Measurements from ENCODE around the gene RALGPS1. TPM values are rescaled to one million over a fixed set of nuclear protein-coding genes. Genes with fewer than 3 reads are reported as not detected.

The RALGPS1 gene
- polyA plus RNA-seq, 2 of the 4 experiments (the other 2 are of a cell fraction), result 5.0 to 7.9 TPM

DNA sequence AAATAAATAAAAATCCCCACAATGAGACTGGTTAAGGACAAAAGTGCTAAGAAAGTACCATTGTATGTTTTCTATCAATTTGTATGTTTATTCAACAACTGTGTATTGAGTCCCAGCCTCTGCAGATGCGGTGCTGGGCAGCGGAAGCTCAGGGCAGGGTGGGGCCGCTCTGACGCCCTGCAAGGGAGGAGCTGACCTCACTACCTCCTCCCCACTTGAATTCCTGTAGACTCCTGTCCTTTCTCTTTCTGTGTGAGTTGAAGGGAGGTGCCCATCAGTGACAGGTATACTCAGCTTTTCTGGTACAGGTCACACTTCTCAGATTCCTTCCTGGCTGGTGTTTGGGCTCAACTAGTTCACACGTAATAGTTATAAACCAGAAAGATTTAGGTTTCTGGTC is 180.8 kb downstream of the RALGPS1 start:
- H3K4me2 ChIP-seq, result no peak overlapping the region
- no peak overlapping the region for H3K4me3 ChIP-seq
- H3K9me3 ChIP-seq, result no peaks in the 10 kb centered on the region
- ATAC-seq, result no peak
- CTCF ChIA-PET, result interaction anchor here (1.2 kb wide), 1 partner anchor 8 kb away, joined by 3 read pairs; no protein-coding TSS in a partner anchor
- POLR2A ChIA-PET, result no interaction called here
- no peak for DNase-seq (ENCODE audit: low read depth in 1 of 2, low spot score in 1 of 2)
- H3K27ac ChIP-seq, result no peak overlapping the region
- no peak for TF ChIP-seq JUNB (IDR thresholded peaks at IDR 0.05)
- TF ChIP-seq HOXB5 (CRISPR knock-in tag; IDR thresholded peaks at IDR 0.05), result no peak
- no peak for TF ChIP-seq EP300 (IDR thresholded peaks at IDR 0.05)
- no peak for TF ChIP-seq FOSB (CRISPR knock-in tag; IDR thresholded peaks at IDR 0.05)
- no peak for TF ChIP-seq MAFK (IDR thresholded peaks at IDR 0.05; ENCODE audit: partially characterized antibody)
- TF ChIP-seq PHF8 (IDR thresholded peaks at IDR 0.05; ENCODE audit: borderline replicate concordance, low read depth), result no peak
- no peak for TF ChIP-seq JUN (IDR thresholded peaks at IDR 0.05)
- TF ChIP-seq, protein P1, sequence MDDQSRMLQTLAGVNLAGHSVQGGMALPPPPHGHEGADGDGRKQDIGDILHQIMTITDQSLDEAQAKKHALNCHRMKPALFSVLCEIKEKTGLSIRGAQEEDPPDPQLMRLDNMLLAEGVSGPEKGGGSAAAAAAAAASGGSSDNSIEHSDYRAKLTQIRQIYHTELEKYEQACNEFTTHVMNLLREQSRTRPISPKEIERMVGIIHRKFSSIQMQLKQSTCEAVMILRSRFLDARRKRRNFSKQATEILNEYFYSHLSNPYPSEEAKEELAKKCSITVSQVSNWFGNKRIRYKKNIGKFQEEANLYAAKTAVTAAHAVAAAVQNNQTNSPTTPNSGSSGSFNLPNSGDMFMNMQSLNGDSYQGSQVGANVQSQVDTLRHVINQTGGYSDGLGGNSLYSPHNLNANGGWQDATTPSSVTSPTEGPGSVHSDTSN (IDR thresholded peaks at IDR 0.05), result no peak
- TF ChIP-seq, protein P2, sequence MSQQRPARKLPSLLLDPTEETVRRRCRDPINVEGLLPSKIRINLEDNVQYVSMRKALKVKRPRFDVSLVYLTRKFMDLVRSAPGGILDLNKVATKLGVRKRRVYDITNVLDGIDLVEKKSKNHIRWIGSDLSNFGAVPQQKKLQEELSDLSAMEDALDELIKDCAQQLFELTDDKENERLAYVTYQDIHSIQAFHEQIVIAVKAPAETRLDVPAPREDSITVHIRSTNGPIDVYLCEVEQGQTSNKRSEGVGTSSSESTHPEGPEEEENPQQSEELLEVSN (IDR thresholded peaks at IDR 0.05; ENCODE audit: borderline replicate concordance, low read depth), result no peak
- TF ChIP-seq MYC (IDR thresholded peaks at IDR 0.05; ENCODE audit: borderline replicate concordance, low read length), result no peak
- TF ChIP-seq RAD21 (conservative IDR thresholded peaks at IDR 0.05 in 1 of 2, IDR thresholded peaks at IDR 0.05 in 1 of 2), result no peak
- TF ChIP-seq, protein P3, sequence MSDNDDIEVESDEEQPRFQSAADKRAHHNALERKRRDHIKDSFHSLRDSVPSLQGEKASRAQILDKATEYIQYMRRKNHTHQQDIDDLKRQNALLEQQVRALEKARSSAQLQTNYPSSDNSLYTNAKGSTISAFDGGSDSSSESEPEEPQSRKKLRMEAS (IDR thresholded peaks at IDR 0.05), result no peak
- no peaks in the 10 kb centered on the region for H3K4me1 ChIP-seq
- 95% methylated on average over 5 of the region's 5 CpGs for WGBS (ENCODE audit: missing lambda C conversion rate)
- FAIRE-seq, result no peak

DNA sequence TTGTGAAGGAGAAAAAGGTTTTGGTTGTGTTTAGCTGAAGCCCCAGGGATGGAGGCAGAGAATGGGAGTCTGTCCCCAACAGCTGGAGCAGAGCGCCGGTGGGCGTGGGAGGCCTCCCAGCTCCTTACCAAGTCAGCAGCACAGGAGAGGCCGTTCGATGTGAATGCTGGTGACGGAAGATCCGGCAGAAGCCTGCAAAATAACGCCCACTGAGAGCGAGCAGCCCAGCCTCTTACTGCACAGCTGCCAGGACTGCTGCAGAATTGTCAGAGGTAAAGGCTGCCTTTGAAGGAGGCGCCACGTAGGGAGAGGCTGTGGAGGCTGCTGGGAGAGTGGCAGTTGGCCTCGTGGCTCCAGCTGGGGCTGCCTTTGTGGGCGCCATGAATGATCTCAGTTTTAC is 181.6 kb downstream of the RALGPS1 start:
- FAIRE-seq (no peak), ATAC-seq (no peak), DNase-seq (ENCODE audit: low read depth in 1 of 2, low spot score in 1 of 2) (no peak)
- Histone ChIP-seq H3K9me3 (no peaks in the 10 kb centered on the region), H3K27ac (no peak overlapping the region), H3K4me3 (no peak overlapping the region), H3K4me1 (no peaks in the 10 kb centered on the region), H3K4me2 (no peak overlapping the region)
- TF ChIP-seq, protein P1 (IDR thresholded peaks at IDR 0.05), result no peak
- TF ChIP-seq FOSL2 (IDR thresholded peaks at IDR 0.05) (no peak), FOSL2 (CRISPR knock-in tag; IDR thresholded peaks at IDR 0.05) (no peak), NR3C1 (IDR thresholded peaks at IDR 0.05) (no peak), NPAS2 (CRISPR knock-in tag; IDR thresholded peaks at IDR 0.05; ENCODE audit: borderline replicate concordance) (no peak), HEYL (CRISPR knock-in tag; IDR thresholded peaks at IDR 0.05) (no peak), ZNF302 (CRISPR knock-in tag; IDR thresholded peaks at IDR 0.05) (no peak), MAFK (IDR thresholded peaks at IDR 0.05; ENCODE audit: partially characterized antibody) (no peak), SREBF2 (IDR thresholded peaks at IDR 0.05) (no peak)
- TF ChIP-seq, protein P4, sequence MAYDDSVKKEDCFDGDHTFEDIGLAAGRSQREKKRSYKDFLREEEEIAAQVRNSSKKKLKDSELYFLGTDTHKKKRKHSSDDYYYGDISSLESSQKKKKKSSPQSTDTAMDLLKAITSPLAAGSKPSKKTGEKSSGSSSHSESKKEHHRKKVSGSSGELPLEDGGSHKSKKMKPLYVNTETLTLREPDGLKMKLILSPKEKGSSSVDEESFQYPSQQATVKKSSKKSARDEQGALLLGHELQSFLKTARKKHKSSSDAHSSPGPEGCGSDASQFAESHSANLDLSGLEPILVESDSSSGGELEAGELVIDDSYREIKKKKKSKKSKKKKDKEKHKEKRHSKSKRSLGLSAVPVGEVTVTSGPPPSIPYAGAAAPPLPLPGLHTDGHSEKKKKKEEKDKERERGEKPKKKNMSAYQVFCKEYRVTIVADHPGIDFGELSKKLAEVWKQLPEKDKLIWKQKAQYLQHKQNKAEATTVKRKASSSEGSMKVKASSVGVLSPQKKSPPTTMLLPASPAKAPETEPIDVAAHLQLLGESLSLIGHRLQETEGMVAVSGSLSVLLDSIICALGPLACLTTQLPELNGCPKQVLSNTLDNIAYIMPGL (CRISPR knock-in tag; IDR thresholded peaks at IDR 0.05; ENCODE audit: borderline replicate concordance), result no peak
- TF ChIP-seq, protein P5, sequence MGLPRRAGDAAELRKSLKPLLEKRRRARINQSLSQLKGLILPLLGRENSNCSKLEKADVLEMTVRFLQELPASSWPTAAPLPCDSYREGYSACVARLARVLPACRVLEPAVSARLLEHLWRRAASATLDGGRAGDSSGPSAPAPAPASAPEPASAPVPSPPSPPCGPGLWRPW (IDR thresholded peaks at IDR 0.05), result no peak
- 86% methylated on average over 13 of the region's 13 CpGs for WGBS (ENCODE audit: missing lambda C conversion rate)
- ChIA-PET CTCF (interaction anchor here (0.9 kb wide), 1 partner anchor 12 kb away, joined by 3 read pairs; no protein-coding TSS in a partner anchor), POLR2A (no interaction called here)

All from A549 (cell line).